Right lobe of liver (tissue), 6 donors: Measurements from ENCODE around the gene WRNIP1. TPM values are rescaled to one million over a fixed set of nuclear protein-coding genes. Genes with fewer than 3 reads are reported as not detected.

Experiments used
- ATAC-seq, 4 donors: fragments of 200-7000 bp; cut with Tn5 transposase; one replicate each; pipeline ENCODE4 v1.9.1; 2020; ENCODE audit warnings: mild to moderate bottlenecking in 4 of 4, moderate library complexity in 4 of 4
- DNase-seq, 3 donors: peaks; one replicate each; pipeline ENCODE4 v3.0.0-alpha.2; 2020
- H3K27ac ChIP-seq, 3 donors: fragments of 200-600 bp; one replicate each; pipeline ENCODE4 v1.8.0; 2022
- H3K27me3 ChIP-seq, 2 donors: fragments of 200-600 bp; one replicate each; pipeline ENCODE4 v1.8.0; 2022
- H3K36me3 ChIP-seq, 4 donors: fragments of 200-600 bp; sonication (generic) in 1 of 4; one replicate each; pipeline versions ENCODE4 v1.5.1 to v1.8.0; 2017 to 2022; ENCODE audit warnings: control low read depth in 1 of 4
- H3K4me1 ChIP-seq, 4 donors: fragments of 200-600 bp; sonication (generic) in 1 of 4; one replicate each; pipeline versions ENCODE4 v1.5.1 to v1.8.0; 2017 to 2022; ENCODE audit warnings: control low read depth in 1 of 4
- H3K4me3 ChIP-seq, 3 donors: fragments of 200-600 bp; one replicate each; pipeline ENCODE4 v1.8.0; 2022
- H3K9me3 ChIP-seq, 4 donors: fragments of 200-600 bp; sonication (generic) in 1 of 4; one replicate each; pipeline versions ENCODE4 v1.5.1 to v1.8.0; 2017 to 2022; ENCODE audit warnings: control low read depth in 1 of 4
- POLR2A ChIP-seq: fragments of 450-650 bp; IDR thresholded peaks from one replicate; pipeline ENCODE4 v1.6.1; 2017; ENCODE audit warnings: antibody characterized with exemption, mild to moderate bottlenecking
- WGBS: methylation state at CpG from one replicate; pipeline ENCODE4 v1.1.6; 2018; ENCODE audit warnings: low coverage, low lambda C conversion rate; ENCODE audit not compliant: insufficient coverage; ENCODE audit errors: missing lambda C conversion rate; 5-methylcytosine and 5-hydroxymethylcytosine counted together
- intact Hi-C, 2 donors: fragments of 100-400 bp; cut with DNase I; formaldehyde crosslinking; loops; one replicate each; pipeline versions ENCODE4 v1.11.2 to v1.14.1; 2022
- total RNA-seq, 6 experiments: library from RNA; depleted of rRNA in 2 of 6; stranded (reverse); fragments of >200 nt in 2 of 6; fragmentation: NEBNext Ultra II Directional in 3 of 6; extraction: Animal tissue kit (Norgen Biotek cat#: 25700) in 3 of 6; gene quantifications; one replicate each; pipeline versions ENCODE4 v1.1.0 to v1.2.4, GENCODE V29; 2016 to 2023
- TF ChIP-seq, protein P1 (sequence below), 4 donors: fragments of 200-600 bp in 3 of 4; fragments of 450-650 bp in 1 of 4; IDR thresholded peaks; one replicate each; pipeline versions ENCODE4 v1.5.1 to v1.8.0; 2016 to 2022; ENCODE audit warnings: antibody characterized with exemption in 4 of 4, mild to moderate bottlenecking in 2 of 4
- donor health status: DM: no; HTN: yes; CAD: no.
- donor health status: DM: no; HTN: no; CAD: no.
- donor health status: DM: no; HTN: no; CAD: no.
- donor health status: DM: no; HTN: yes; CAD: no.
- donor health status: DM: no; HTN: yes; CAD: no.

WRNIP1 gene
- total RNA-seq, 6 experiments from 2014 or later, result 15.8 to 36.8 (median 20.7) TPM

- DNase-seq (no peak), ATAC-seq (peak in 1 of 4 donors; percentile 8)
- 62% methylated on average over 4 of the region's 4 CpGs for WGBS
- Histone ChIP-seq H3K4me3 (no peak overlapping the region), H3K27ac (peak overlapping the region in 1 of 3 donors; percentile 41), H3K9me3 (no peaks in the 10 kb centered on the region), H3K27me3 (no peaks in the 10 kb centered on the region), H3K36me3 (no peaks in the 10 kb centered on the region), H3K4me1 (no peaks in the 10 kb centered on the region)
- intact Hi-C loops, result no loop called here
- TF ChIP-seq, protein P1, sequence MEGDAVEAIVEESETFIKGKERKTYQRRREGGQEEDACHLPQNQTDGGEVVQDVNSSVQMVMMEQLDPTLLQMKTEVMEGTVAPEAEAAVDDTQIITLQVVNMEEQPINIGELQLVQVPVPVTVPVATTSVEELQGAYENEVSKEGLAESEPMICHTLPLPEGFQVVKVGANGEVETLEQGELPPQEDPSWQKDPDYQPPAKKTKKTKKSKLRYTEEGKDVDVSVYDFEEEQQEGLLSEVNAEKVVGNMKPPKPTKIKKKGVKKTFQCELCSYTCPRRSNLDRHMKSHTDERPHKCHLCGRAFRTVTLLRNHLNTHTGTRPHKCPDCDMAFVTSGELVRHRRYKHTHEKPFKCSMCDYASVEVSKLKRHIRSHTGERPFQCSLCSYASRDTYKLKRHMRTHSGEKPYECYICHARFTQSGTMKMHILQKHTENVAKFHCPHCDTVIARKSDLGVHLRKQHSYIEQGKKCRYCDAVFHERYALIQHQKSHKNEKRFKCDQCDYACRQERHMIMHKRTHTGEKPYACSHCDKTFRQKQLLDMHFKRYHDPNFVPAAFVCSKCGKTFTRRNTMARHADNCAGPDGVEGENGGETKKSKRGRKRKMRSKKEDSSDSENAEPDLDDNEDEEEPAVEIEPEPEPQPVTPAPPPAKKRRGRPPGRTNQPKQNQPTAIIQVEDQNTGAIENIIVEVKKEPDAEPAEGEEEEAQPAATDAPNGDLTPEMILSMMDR (IDR thresholded peaks at IDR 0.05), result no peak
- TF ChIP-seq POLR2A, result no peak
These were observed 26.3 kb downstream of the WRNIP1 start for GRCh38 chr6:2791450-2791974.

DNA sequence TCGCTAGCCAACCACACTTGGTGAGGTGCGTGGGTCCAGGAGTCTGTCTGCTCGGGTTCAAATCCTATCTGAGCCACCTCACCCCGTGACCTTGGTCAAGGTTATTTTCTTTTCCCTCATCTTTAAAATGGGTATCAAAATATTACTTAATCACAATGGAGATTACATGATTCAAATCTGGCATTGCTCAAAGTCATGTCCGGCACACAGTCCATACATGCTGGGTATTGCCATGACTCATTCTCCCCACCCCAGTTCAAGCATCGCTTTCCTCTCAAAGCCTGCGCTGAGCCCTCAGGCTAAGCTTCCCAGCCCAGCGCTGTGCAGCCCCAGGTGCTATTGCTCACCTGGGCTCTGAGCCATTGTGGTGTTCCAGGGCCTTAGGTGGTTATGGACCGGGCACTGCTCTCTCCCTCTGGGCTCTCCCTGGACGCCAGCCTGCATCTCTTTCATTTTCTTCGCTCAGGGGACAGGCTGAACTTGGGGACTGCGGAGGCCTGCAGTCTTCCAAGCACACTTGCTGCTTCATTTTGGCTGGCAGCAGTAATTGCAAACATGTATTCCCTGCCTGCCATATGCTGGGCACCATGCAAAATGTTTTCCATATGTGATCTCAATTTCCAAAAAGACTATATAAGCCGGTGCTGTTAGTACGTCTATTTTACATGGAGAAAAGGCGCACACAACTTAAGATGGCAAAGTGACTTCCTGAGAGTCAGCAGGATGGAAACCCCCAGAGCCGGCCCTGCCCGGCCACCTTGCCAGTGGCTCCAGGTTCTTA lies 27.3 kb downstream of the WRNIP1 start:
- TF ChIP-seq POLR2A, result no peak
- TF ChIP-seq, protein P1 (IDR thresholded peaks at IDR 0.05), result no peak
- H3K27ac ChIP-seq, result no peak overlapping the region
- no peaks in the 10 kb centered on the region for H3K9me3 ChIP-seq
- H3K4me3 ChIP-seq, result no peak overlapping the region
- intact Hi-C loops, result no loop called here
- DNase-seq (no peak), ATAC-seq (no peak)
- no peaks in the 10 kb centered on the region for H3K27me3 ChIP-seq
- WGBS, result 91% methylated on average over 12 of the region's 17 CpGs
- no peaks in the 10 kb centered on the region for H3K36me3 ChIP-seq
- H3K4me1 ChIP-seq, result no peaks in the 10 kb centered on the region

GRCh38 chr6:2793534-2794151 lies 28.4 kb downstream of the WRNIP1 start:
- TF ChIP-seq, protein P1 (IDR thresholded peaks at IDR 0.05), result no peak
- TF ChIP-seq POLR2A, result no peak
- Histone ChIP-seq H3K9me3 (no peaks in the 10 kb centered on the region), H3K27me3 (no peaks in the 10 kb centered on the region), H3K36me3 (no peaks in the 10 kb centered on the region), H3K27ac (no peak overlapping the region), H3K4me1 (no peaks in the 10 kb centered on the region), H3K4me3 (no peak overlapping the region)
- intact Hi-C loops, result no loop called here
- ATAC-seq (peak in 3 of 4 donors; percentile 8 to 26 (median 21)), DNase-seq (no peak)
- 66% methylated on average over 7 of the region's 9 CpGs for WGBS

DNA sequence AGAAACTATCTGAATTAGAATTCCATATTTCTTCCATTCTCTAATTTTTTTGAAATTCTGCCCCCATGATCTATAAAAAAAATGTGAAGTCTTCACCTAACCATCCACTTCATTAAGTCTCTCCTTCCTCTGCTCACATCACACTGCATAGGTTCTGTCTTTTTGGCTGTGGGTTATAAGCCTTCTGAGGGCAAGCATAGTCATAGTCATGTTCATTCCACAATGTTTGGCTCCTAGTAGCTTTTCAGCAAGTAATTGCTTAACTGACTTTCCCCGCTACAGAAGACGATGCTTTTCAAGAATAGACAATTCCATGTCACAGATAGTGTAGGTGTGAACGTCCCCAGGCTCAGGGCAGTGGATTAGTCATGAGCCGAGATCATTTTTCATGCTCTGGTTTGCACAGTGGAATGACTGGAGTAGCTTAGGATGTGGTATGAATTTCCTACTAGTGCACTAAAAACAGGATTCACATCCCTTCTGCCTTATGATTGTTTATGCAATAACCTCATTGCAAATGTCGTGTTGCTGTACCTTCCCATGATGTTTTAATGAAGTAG lies 29.1 kb downstream of the WRNIP1 start:
- intact Hi-C loops, result no loop called here
- Histone ChIP-seq H3K27ac (no peak overlapping the region), H3K9me3 (no peaks in the 10 kb centered on the region), H3K36me3 (no peaks in the 10 kb centered on the region), H3K4me1 (no peaks in the 10 kb centered on the region), H3K4me3 (no peak overlapping the region), H3K27me3 (no peaks in the 10 kb centered on the region)
- WGBS, result 62% methylated on average over 5 of the region's 5 CpGs
- TF ChIP-seq POLR2A, result no peak
- TF ChIP-seq, protein P1 (IDR thresholded peaks at IDR 0.05), result no peak
- DNase-seq (no peak), ATAC-seq (no peak)
